ENCODE data around the gene GDPD5.

The GDPD5 gene

GRCh38 chr11:75558939-75559843 lies 33.5 kb upstream of the GDPD5 start:
- CTCF ChIA-PET: interaction anchor here (1.0 to 2.0 kb wide), 7 partner anchors 10 to 114 kb away, joined by 3 to 5 read pairs (median 3); no protein-coding TSS in a partner anchor
- POLR2A ChIA-PET: interaction anchor here (0.7 kb wide), 1 partner anchor 677 kb away, joined by 3 read pairs; no protein-coding TSS in a partner anchor
- DNase-seq (ENCODE audit: extremely low spot score): no peak
- no peak for TF ChIP-seq CTCF (IDR thresholded peaks at IDR 0.05; ENCODE audit: control extremely low read depth, extremely low read depth, low read depth, missing control alignments)

DNA sequence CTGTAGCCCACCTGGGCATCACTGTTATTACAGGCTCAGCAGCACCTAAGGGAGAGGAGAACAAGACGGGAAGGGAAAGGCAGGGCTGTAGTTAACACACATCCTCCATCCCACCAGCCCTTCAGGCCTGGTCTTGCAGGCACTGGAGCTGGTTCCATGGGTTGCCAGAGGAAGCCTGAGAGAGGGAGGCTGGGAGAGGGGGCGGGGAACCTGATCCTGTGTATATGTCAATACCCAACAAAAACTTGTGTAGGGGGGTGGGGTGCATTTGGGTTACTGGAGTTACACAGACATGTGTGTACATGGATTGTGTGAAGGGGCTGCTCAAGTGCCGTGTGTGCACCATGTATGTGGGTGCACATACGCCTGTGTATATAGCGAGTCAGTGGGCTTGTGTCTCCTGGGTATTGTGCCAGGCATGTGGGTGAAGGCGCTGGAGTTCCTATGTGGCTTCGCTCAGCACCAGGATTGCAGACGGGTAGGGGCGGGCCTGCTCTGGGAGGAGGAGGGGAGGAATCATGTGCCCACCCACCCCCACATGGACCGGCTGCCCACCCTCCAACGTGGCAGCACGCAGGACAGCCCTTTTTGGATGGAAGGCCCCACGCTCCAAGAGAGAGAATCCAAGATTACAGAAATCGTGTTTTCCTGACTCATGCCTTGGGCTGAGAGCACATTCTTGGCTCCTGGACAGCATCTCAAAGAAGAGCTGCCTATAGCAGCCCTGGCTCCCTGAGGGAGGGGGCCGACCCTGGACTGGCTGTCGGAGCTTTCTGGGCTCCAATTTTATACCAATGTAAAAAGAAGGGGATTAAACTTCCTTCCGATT lies 32.1 kb upstream of the GDPD5 start:
- no peak for DNase-seq (ENCODE audit: extremely low spot score)
- ChIA-PET CTCF (interaction anchor here (1.0 kb wide), 1 partner anchor 11 kb away, joined by 3 read pairs; no protein-coding TSS in a partner anchor), POLR2A (no interaction called here)
- TF ChIP-seq CTCF (IDR thresholded peaks at IDR 0.05; ENCODE audit: control extremely low read depth, extremely low read depth, low read depth, missing control alignments): no peak

DNA sequence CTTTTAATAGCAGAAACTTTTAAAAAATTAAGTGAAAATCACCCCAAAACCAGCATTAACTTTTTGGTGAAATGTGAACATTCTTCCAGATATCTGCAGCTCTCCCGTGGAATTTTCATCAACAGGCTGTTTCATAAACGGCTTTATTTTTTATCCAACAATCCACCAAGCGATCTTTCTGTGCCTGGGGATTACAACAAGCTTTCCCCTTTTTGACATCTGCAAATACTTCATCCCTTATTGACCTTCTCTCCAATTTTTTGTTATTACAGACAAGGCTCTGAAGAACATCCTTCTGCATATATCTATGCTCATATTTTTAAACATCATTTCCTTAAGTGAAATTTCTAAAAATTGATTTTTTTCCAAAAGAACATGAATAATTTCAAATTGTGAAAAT lies 30.5 kb upstream of the GDPD5 start:
- TF ChIP-seq CTCF (IDR thresholded peaks at IDR 0.05; ENCODE audit: control extremely low read depth, extremely low read depth, low read depth, missing control alignments): no peak
- DNase-seq (ENCODE audit: extremely low spot score): no peak
- POLR2A ChIA-PET: no interaction called here
- CTCF ChIA-PET: no interaction called here

DNA sequence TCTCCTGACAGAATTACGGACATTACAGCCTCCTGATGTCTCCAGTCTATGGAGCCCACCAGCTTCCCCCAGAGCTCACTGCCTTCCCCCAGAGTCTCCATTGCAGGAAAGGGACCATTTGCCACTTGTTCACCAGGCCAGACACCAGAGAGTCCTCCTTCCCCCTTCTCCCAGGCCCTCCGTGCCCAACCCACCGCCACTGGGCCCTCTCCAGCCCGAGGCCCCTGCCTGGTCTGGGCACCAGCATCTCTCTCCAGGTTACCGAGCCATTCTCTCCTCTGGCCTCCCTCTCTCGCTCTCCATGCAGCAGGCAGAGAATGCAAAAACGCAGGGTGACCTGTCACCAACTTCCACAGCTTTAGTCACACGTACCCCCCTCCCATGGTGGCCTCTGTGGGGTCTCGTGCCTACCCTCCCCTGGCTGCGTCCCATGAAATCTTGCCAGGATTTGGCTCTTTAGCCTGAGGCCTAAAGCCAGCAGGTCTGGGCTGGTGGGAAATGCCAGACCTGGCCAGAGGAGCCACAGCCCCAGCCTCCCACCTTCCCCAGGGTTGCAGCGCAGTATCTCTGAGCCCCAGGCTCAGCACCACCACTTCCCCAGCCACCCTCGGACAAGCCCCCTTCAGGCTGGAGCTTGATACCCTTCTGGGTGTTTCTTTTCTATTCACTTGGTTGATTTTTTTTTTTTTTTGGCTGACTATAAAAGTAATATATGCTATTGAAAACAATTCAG lies 29.5 kb upstream of the GDPD5 start:
- ChIA-PET POLR2A (no interaction called here), CTCF (interaction anchor here (1.2 to 1.8 kb wide), 4 partner anchors 12 to 111 kb away, joined by 3 to 4 read pairs (median 4); no protein-coding TSS in a partner anchor)
- no peak for DNase-seq (ENCODE audit: extremely low spot score)
- TF ChIP-seq CTCF (IDR thresholded peaks at IDR 0.05; ENCODE audit: control extremely low read depth, extremely low read depth, low read depth, missing control alignments): no peak

DNA sequence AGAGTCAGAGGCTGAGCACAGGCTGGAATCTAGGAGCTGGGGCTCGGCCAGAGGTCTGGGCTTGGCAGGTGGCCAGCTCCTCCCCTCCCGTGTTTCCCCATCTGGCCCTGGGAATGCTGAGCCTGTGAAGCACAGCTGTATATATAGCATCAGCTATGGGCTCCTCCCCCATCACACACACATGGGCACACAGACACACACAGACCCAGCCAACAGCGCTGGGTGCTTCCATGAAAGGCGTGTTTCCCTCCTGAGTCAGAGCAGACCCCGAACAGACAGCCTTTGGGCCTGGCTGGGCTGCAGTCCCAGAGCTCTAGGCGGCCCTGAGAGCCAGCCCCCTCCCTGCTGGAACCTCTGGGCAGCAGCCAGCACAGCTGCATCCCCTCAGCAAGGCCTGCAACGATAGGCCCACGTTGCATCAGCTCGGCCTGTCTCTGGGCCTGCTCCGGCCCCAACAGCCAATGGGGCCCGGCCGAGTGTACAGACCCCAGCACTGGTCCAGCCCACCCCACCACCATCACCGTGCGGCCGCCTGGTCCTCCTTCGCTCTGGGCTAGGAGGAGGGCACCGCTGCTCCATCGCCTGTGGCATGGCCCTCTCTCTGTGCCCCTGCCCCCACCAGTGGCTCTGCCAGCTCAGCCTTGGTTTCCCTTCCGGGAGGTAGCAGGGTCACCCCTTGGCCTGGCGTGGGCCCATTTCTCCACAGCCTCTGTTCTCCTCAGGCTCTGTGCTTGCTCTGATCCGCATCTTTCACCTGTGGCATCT lies 28.7 kb upstream of the GDPD5 start:
- POLR2A ChIA-PET: interaction anchor here (0.9 kb wide), 1 partner anchor 8 kb away, joined by 4 read pairs; the partner anchor contains the start of gene SERPINH1
- CTCF ChIA-PET: interaction anchor here (0.9 to 1.8 kb wide), 5 partner anchors 11 to 110 kb away, joined by 3 to 4 read pairs (median 3); no protein-coding TSS in a partner anchor
- no peak for DNase-seq (ENCODE audit: extremely low spot score)
- no peak for TF ChIP-seq CTCF (IDR thresholded peaks at IDR 0.05; ENCODE audit: control extremely low read depth, extremely low read depth, low read depth, missing control alignments)
